DMS53 treated with DMSO at 0.1 percent for 48 hours (cell line): ENCODE results near the gene IMPDH1.

Experiments used
- DNase-seq: peaks from one replicate; lab custom pipeline; 2025; ENCODE audit not compliant: unreplicated experiment; lab: John Stamatoyannopoulos, UW

The IMPDH1 gene

GRCh38 chr7:128361411-128362379 lies 48.1 kb downstream of the IMPDH1 start, which contains the start of gene PRRT4:
Gene PRRT4 (minus strand): TSS chr7:128361690.
- no peak for DNase-seq

DNA sequence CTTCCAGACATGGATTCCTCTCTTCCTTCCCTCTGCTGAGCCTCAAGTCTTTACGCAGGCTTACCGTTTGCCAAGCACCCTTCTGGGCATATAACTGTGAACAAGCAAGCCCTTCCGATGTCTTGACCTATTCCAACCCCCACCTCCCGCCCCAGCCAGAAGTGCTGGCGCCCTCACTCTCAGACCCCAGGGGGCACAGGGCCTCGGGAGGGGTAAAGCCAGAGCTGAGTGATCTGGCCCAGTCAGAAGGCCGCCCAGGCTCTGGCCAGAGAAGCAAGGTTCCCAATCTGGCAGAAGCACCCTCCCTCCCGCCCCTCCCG lies 49.5 kb downstream of the IMPDH1 start:
- no peak for DNase-seq

GRCh38 chr7:128359939-128360338 lies 49.8 kb downstream of the IMPDH1 start:
- no peak for DNase-seq

DNA sequence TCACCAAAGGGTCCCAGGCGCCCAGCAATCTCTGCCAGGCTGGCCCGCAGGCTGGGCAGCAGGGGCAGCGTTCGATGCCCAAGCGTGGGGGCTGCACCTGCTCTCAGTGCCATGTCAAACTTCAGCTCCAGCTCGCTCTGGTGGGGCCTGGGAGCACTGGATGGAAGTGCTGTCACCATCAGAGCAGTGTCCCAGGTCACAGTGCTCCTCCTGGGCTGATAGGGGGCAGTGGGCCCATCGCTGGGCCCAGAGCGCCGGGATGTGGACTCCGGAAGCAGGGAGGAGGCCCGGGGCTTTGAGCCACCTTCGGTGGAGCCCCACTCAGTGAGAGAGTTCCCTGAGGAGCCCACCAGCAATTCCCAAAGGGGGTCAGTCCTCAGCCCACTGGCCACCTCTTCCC lies 50.4 kb downstream of the IMPDH1 start:
- no peak for DNase-seq

DNA sequence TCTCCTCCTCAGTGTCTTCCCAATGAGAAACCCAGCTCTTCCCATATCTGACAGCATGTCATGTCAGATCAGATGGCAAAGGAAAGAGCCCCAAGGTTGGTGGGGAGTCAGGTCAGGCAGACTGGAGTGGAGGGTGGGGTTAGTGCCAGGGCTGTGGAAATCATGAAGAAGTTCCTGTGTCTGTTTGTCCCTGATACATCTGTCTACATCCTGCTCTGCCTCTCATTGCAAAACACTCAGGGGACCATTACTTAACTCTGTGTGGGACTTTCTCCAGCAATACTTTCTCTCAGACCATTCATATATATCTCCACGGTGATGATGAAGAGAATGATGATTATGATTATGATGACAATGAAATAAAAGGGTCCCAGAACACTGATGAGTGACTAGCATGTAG lies 51.5 kb downstream of the IMPDH1 start:
- no peak for DNase-seq

- DNase-seq, result no peak
Measured at GRCh38 chr7:128357217-128357613, 52.6 kb downstream of the IMPDH1 start.

DNA sequence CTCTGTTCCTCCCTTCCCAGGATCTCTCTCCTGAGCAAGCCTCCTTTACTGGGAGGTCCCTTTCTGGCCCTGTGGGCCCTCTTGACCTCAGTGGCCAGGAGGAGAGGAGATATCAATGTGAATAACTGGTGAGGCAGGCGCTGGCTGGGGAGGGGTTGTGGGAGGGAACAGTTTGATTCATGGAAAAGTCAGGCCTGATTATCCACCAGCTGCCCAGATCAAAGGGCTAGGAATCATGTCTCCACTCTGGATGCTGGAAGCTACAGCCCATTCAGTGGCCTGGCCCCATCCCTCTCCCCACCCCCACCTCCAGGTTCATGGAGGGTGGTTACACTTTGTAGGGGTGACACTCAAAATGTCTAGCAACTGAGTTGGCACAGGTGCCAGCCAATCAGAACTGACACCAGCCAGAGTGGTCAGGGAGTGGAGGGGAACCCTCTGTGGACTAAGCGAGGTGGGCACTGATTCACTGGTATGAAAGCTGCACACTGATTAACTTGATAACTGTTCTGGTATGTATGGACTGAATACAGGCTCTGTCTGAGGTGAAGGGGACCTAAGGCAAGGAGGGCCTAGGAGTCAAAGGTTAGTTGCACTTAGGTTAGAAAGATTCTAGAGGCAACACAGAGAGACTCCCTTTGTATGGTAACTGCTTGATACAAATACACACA lies 53.1 kb downstream of the IMPDH1 start:
- no peak for DNase-seq

- no peak for DNase-seq
Measured at GRCh38 chr7:128353610-128354009, 56.2 kb downstream of the IMPDH1 start.

- DNase-seq, result no peak
Measured at GRCh38 chr7:128353189-128353588, 56.6 kb downstream of the IMPDH1 start.

DNA sequence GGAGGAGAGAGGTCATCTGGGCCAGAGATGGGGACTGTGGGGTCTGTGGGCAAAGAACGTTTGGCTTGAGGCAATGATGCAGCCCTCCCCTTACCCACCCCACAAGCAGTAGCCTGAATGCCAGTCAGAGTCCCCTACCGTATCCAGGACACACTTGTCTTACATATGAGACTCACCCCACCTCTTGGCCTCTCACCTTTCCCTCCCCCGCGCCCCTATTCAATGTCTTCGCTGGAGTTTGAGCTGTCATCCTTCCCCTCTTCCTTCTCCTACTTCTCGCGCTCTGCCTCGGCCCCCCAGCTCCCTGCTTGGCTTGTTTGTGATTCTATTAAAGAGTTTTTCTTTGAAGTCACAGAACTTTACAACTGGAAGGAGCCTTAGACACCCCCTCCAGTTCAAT lies 57.1 kb downstream of the IMPDH1 start:
- no peak for DNase-seq

- DNase-seq, result peak; percentile 80
Measured at GRCh38 chr7:128352153-128352537, 57.6 kb downstream of the IMPDH1 start.

DNA sequence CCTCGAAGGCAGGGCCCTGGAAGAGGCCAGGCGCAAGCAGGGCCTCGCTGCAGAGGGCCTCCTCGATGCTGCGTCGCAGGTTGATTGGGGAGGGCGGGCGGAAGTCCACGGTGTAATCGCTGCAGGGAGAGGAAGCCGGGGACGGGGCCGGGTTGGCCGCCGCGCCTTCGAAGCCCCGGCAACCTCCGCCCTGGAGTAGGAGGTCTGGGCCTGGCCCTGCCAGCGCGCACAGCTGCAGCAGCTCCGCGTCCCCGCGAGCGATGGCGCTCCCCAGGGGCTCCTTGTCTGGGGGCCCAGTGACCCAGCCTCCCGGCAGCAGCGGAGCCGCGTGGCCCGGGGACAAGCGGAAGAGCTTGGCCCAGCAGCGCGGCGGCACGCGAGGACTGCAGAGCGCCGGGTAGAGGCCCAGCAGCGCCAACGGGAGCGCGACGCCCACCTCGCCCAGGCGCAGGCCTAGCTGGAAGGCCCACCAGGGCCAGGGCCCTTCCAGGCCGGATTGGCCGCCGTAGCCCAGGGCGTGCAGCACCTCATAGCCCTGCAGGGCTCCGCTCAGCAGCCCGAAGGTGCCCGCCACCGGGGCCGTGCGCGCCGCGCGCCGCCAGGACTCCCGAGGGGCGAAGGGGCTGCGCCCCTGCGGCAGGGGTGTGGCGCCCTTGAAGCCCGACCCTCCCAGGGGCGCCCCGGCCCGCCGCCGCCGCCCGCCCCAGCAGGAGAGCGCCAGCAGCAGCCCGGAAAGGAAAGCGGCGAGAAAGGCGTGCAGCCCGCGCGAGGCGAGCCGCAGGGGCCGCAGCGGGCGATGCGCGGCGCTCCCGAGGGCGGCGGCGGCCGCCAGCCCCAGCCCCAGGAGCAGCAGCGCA lies 58.3 kb downstream of the IMPDH1 start:
- no peak for DNase-seq

DNA sequence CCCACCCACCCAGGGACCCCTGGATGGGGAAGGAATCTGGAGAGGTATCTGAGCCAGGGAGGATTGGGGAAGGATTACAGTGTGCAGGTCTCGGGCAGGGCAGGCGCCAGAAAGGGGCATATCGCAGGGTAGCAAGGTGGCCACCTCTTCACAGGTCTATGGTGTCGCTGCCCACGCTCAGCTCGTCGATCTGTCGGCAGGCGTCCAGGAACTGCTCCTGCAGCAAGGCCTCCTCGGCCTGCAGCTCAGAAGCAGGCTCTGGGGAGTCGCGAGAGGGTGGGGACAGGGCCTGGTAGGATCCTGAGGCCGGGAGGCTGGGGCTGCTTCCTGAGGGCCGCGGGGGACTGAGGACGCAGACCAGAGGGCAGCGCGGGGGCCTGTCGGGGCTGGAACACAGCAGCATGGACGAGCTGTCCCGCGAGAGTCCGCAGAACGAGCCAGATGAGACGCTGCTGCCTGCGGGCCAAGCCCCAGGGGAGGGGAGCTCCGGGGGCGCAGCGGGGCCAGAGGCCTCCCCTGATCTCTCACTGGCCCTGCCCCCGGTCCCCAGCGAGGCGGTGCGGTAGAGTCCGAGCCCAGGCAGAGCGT lies 59.0 kb downstream of the IMPDH1 start:
- no peak for DNase-seq

- DNase-seq, result no peak
Measured at GRCh38 chr7:128349466-128349825, 60.3 kb downstream of the IMPDH1 start.

- DNase-seq, result peak; percentile 49
Measured at GRCh38 chr7:128347647-128348097, 62.1 kb downstream of the IMPDH1 start.

DNA sequence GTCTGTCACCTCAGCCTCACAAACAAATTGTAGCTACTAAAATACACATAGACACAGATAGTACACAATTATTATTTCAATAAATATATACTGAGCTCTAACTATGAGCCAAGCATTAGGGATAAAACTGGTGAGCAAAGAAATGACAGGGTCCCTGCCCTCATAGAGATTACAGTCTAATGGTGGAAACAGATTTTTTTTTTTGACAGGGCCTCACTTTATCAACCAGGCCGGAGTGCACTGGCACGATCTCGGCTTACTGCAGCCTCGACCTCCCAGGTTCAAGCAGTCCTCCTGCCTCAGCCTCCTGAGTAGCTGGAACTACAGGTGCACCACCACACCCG lies 65.4 kb downstream of the IMPDH1 start:
- DNase-seq, result no peak

GRCh38 chr7:128343554-128344430 lies 66.0 kb downstream of the IMPDH1 start, which contains the start of gene RBM28:
Gene RBM28 (minus strand): TSS chr7:128343908. CDS start chr7:128343793, 115 bp downstream.
- peak; percentile 78 for DNase-seq
